ENCODE results near the gene AGRP.

Gene AGRP

GRCh38 chr16:67468731-67469130, 14.6 kb downstream of the AGRP start:
- no peak for TF ChIP-seq CTCF (conservative IDR thresholded peaks at IDR 0.05; ENCODE audit: low read depth, low read length)
- DNase-seq (ENCODE audit: low read depth) = no peak
- no peak overlapping the region for H3K4me3 ChIP-seq (ENCODE audit: low read depth, low read length)

- TF ChIP-seq CTCF (conservative IDR thresholded peaks at IDR 0.05; ENCODE audit: low read depth, low read length) = no peak
- H3K4me3 ChIP-seq (ENCODE audit: low read depth, low read length) = no peak overlapping the region
- no peak for DNase-seq (ENCODE audit: low read depth)
These were observed 16.8 kb downstream of the AGRP start for GRCh38 chr16:67466581-67466980.

- no peak overlapping the region for H3K4me3 ChIP-seq (ENCODE audit: low read depth, low read length)
- no peak for TF ChIP-seq CTCF (conservative IDR thresholded peaks at IDR 0.05; ENCODE audit: low read depth, low read length)
- no peak for DNase-seq (ENCODE audit: low read depth)
These were observed 18.8 kb downstream of the AGRP start for GRCh38 chr16:67464565-67464964.

GRCh38 chr16:67463691-67464090, 19.7 kb downstream of the AGRP start:
- no peak for DNase-seq (ENCODE audit: low read depth)
- no peak overlapping the region for H3K4me3 ChIP-seq (ENCODE audit: low read depth, low read length)
- no peak for TF ChIP-seq CTCF (conservative IDR thresholded peaks at IDR 0.05; ENCODE audit: low read depth, low read length)

- DNase-seq (ENCODE audit: low read depth) = no peak
These were observed 20.3 kb downstream of the AGRP start for GRCh38 chr16:67463059-67463458.

GRCh38 chr16:67462279-67462655, 21.1 kb downstream of the AGRP start:
- no peak overlapping the region for H3K4me3 ChIP-seq (ENCODE audit: low read depth, low read length)
- DNase-seq (ENCODE audit: low read depth) = no peak
- no peak for TF ChIP-seq CTCF (conservative IDR thresholded peaks at IDR 0.05; ENCODE audit: low read depth, low read length)

More at GRCh38 chr16:67463059-67463458, 20.3 kb downstream of the AGRP start:
- H3K4me3 ChIP-seq (ENCODE audit: low read depth, low read length) = no peak overlapping the region
- TF ChIP-seq CTCF (conservative IDR thresholded peaks at IDR 0.05; ENCODE audit: low read depth, low read length) = no peak

- H3K4me3 ChIP-seq (ENCODE audit: low read depth, low read length) = no peak overlapping the region
- no peak for DNase-seq (ENCODE audit: low read depth)
These were observed 21.6 kb downstream of the AGRP start for GRCh38 chr16:67461600-67462278.

More at GRCh38 chr16:67461600-67462278, 21.6 kb downstream of the AGRP start:
- TF ChIP-seq CTCF (conservative IDR thresholded peaks at IDR 0.05; ENCODE audit: low read depth, low read length) = no peak
